HG03460 (cell line): Measurements from ENCODE around the gene UBD.

Experiments used
- ATAC-seq: cut with Tn5 transposase; IDR thresholded peaks from one replicate; pipeline ENCODE4 v1.9.1; 2021; ENCODE audit not compliant: unreplicated experiment

The UBD gene

DNA sequence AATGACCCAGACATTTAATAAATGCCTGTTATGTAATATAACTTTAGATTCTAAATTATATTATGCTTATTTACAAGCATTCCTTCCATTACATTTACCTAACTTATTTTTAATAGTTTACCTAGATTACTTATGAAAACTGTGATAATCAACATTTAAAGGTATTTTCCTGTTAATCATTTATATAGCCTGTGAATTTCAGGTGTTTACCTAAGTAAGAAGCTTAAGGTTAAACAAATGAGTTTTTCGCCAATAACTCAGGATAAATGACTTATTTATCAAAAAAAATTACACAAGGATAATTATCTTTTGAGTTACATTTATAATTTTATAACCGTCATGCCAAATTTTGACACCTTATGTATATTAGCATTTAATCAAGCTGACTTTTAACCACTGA lies 35.5 kb downstream of the UBD start:
- ATAC-seq = no peak

DNA sequence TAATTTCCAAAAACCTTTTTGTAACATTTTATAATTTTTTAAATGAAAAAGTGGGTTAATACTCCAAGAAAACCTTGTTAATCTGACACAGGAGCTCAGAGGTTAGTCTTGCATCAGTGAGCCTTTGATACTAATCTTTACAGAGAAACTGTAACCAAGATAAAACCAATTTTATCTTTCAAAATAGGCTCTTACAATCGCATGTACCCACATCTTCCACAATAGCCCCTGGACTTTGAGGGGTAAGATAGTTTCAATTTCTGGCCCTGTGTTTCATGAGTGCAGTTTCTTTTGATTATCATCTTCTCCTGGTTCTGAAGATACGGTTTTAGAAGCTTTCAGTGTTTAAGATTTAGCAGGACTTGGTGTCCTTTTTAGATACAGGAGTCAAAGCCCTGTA lies 37.3 kb downstream of the UBD start:
- no peak for ATAC-seq

DNA sequence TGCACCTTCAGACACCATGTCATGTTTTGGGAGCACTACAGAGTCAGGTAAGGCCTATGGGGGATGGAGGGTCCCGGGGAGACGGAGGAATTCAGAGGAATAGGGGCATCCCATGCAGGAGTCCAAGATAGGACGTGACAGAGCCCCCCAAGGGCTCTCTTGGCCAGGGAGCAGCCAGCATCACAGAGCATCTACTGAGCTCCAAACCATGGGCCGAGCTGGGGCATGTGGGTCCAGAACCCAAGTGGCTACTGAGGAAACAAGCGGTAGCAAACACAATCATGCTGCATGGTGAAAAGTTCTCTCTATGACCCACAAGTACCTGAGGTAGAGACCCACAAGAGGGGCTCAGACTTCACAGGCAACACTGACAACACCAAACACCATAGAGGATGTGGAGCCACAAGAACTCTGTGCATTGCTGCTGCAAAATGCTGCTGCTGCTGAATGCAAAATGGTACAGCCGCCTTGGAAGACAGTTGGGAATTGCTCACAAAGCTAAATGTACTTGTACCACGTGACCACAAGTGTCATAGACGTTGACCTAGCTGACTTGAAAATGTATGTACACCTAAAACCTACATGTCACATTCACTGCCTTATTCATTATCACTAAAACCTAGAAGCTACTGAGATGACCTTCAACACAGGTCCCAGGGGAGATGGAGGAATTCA lies 38.4 kb downstream of the UBD start:
- no peak for ATAC-seq

DNA sequence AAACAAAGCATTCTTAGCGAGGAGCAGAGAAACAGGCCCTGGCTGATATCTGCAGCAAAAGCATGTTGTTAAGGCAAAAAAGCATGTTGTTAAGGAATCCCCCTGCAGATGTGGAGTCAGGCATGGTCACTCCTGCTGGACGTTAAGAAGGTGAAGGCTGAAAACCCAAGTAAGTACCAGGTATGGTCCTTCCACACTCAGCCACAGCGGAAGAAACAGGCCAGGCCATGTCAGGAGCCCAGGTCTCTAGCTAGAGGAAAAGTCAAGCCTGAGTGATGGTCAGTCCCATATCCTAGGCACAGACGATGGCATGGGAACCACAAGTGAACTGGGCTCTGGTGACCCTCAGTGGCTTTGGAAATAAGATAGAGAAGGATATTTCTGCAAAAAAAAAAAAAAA lies 39.3 kb downstream of the UBD start:
- ATAC-seq = no peak

DNA sequence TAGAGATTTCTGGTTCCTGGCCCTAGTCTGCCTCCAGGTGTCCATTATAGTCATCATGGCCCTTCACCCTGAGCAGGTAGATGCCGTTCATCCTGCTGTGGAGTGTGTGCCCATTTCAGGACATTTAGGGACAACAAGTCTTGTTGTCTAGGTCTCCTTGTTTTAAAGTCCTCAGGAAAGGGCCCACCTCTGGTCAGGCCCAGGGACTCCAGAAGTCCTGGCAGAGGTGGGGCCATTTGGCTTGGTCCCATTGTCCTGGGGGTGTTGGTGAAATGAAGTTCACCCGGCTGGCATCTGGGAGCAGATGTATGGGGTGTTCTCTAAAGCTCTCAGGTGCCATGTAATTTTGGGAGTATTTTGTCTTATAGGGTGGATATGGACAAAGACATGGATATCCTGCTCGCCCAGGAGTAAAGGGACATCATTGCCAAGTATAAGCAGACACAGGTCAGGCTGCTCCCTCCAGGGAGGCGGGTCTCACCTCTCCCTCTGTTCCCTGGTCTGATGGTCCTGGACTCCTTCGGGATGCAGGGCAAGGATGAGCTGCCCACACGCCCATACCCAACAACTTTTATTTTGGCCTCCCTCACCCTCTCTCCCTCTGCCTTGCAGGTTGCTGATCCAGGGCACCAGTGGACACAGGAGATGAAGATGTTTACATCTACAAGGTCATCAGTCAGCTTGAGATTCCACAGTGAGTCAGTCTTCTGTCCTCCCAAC lies 40.1 kb downstream of the UBD start:
- no peak for ATAC-seq

DNA sequence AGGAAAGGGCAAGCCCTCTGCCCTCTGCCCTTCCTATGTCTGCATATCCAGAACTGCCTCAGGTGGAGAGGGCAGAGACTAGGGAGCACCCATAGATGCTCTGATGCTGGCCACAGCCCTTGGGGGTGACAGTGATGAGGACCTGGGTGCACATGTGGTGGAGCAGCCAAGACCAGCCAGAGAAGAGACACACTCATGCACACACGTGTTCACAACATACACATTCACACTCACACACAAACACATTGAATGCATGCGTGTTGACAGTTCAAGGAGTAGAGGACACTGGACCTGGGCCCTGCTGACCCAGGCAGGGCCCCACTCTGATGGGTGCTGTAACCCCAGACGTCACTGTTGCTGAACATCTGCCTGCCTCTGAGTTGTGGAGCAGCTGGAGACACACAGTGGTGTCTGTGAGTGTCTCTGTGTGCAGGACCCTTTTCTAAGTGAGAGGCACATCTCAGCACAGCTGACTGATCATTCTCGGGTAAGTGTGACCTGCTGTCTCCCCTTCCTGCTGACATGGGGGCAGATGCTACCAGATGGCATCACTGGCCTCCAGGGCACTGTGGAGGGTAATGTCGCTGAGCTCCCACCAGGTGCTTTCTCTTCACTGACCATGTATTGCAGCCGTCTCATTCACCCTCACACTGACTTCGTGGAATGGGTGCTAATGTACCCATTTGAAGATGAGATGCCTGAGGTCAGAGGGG lies 41.6 kb downstream of the UBD start:
- ATAC-seq = no peak

DNA sequence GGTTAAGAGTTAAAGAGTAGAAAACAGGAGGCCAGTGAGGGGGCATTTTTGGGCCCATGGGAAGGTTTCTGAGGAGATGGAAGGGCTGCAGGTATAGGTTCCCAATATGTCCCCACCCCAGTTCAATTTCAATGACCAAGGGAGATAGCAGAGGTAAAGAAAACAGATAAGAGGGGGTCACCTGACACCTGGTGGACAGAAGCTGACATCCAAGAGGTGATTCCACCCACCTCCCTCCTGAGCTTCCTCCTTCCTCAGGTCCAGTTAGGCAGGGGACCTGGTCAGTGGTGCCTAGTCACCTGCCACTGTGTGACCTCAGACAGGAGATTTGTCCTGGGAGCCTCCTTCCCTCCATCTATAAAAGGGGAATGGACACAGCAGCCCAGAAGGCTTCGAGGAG lies 42.3 kb downstream of the UBD start:
- ATAC-seq = no peak

DNA sequence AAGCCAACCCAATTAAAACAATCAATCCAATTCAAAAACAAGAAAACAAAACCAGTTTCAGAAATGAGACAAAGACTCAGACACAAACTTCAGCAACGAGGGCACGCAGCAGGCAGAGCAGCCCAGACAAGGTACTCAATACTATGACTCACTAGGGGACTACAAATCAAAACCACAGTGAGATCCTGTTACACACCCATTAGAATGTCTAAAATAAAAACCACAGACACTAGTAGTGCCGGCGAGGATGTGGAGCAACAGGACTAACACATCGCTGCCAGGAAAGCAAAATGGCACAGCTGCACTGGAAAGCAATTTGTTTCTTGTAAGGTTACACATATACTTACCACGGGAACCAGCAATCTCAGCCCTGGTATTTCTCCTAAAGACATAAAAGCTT lies 43.4 kb downstream of the UBD start:
- no peak for ATAC-seq

DNA sequence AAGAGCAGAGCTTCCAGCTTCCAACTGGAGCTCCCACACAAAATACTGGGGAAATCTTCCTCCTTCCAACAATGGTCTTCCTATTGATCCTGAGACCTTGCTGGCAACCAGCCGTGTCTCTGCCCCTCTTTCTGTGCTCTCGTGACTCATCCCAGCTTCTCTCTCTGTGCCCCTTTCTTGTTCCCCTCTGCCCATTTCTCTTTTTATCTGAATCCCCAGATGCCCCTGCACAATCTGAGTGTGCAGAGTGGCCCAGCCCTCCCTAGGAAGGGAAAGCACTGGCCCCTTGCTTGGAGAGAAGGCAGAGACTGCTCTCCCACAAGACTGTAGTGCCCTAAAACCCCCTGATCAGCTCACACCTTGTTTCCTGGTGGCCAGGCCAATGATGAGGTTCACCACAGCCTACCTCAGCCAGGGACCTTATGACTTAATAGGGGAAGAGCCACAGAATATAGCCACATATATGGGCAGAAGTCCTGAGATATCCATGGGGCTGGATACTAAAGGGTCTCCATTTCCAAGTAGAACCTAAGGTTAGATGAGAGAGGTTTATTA lies 48.7 kb downstream of the UBD start:
- no peak for ATAC-seq

DNA sequence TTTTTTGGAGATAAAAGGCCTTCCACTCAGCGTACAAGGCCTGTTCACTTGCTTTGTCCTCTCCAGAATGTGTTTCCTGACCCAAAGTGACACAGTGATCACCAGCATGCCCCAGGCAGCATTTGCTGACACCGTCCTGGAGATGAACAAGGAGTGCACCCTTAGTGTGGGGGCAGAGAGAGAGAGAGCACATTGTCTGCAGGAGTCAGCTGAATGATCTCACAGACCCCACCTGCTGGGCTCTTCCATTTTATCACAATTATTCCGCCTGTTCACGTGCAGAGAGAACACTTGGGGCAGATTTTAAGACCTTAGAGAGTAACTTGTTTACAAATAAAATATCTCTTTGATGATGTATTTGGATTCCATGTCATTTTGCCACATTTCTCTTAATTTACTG lies 49.3 kb downstream of the UBD start:
- ATAC-seq = no peak

DNA sequence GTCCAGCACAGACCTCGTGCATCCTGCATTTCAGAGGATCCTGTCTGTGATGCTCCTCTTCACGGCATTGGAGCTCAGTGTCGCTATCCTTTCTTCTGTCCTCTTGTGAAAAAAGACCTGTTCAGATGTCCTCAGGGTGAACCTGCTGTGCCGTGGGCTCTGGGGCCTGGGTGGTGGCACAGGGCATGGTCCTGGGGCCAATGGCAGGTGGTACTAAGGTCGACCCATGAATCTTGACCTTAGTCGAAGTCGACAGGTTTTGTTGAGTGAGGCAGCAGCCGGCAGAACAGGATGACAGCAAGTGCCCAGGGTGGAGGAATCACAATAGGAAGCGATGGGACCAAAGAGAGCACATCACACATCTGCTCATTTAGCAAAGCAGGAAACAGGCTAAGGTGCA lies 49.8 kb downstream of the UBD start:
- no peak for ATAC-seq

DNA sequence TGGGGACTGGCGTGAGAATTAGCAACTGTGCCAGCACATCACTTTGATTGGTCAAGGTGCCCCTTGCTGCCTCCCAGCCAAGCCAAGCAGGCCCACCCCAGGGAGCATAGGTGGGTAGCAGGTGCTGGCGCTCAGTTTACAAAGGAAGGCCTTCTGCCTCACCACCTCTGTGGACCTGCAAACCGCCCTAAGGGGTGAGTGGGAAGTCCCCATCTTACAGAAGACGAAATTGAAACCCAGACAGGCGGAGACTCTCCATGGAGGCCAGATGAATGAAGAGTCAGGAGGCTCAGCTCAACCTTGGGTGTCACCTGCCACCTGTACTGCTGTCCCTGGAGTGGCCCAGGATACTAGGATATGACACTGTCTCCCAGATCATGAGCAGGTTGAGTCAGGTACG lies 50.3 kb downstream of the UBD start:
- ATAC-seq = no peak

DNA sequence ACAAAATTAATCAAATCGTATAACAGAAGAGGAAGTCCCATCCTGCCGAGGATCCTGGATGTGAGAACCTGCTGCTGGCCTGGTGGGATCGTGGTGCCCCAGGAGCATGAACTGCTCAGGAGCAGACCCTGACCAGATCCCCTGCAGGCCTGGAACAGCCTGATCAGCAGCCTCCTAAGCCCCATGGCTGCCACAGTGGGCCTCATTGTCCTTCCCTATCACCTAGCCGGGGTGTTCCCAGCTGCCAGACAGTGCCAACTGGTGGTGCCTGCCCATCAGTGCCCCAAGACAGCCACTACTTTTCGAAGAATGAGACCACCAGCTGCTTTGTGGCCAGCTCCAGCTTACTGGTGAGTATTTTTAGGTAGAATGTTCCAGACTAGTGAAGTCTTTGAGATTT lies 52.2 kb downstream of the UBD start:
- ATAC-seq = no peak

DNA sequence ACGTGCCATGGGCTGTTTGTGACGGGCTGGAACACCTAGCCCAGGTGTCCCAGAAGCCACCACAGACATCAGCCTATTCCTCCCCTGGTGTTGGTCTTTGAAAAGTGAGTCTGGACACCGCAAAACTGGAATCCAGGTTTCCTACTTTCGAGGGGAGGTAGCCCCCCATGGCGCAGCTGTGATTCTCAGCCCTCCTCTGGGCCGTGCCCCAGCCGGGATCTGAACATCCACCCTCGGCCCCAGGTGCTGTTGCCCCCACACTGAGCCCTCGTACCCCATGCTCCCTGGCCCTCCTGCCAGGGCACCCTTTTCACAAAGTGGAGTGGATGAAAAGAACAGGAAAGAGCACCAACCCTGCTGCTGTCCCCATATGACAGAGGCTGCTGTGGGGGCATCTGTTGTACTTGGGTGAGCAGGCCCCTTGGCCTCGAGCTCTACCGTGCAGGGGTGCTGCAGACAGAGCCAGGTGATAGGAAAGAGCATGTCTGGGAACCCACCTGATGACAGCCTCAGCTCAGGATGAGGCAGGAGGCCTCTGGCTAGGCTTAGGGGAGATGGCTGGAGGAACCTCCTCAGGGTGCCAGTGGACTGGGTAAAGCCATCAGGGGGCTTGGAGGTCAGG lies 53.0 kb downstream of the UBD start:
- no peak for ATAC-seq

DNA sequence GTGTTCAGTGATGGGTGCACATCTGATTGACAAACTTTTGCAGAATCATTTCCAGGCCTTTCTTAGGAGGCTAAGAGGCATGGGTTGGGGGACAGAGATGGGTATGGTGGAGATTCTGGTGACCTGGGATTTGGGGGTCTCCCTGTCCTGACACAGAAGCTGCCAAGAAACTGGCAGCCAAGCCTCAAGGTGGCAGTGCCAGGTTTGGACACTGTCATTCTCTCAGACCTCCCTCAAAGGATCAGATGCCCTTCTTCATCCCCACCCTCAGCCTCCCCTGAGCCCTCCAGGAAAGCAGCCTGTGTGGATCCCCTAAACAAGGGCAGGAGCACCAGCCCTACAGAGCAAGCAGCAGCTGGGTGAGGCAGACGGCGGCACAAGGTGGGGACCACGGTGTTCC lies 53.7 kb downstream of the UBD start:
- ATAC-seq = no peak
